ENCODE data around the gene INVS.

DNA sequence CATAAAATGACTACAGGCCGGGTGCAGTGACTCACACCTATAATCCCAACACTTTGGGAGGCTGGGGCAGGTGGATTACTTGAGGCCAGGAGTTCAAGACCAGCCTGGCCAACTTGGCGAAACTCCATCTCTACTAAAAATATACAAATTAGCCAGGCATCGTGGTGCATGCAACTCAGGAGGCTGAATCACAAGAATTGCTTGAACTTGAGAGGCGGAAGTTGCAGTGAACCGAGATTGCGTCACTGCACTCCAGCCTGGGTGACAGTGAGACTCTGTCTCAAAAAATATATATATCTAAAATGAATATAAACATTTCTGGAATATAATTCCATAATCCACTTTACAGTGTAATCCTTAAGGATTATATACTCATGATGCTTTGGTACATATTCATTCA, 187.2 kb downstream of the INVS start:
- TF ChIP-seq, protein P1, sequence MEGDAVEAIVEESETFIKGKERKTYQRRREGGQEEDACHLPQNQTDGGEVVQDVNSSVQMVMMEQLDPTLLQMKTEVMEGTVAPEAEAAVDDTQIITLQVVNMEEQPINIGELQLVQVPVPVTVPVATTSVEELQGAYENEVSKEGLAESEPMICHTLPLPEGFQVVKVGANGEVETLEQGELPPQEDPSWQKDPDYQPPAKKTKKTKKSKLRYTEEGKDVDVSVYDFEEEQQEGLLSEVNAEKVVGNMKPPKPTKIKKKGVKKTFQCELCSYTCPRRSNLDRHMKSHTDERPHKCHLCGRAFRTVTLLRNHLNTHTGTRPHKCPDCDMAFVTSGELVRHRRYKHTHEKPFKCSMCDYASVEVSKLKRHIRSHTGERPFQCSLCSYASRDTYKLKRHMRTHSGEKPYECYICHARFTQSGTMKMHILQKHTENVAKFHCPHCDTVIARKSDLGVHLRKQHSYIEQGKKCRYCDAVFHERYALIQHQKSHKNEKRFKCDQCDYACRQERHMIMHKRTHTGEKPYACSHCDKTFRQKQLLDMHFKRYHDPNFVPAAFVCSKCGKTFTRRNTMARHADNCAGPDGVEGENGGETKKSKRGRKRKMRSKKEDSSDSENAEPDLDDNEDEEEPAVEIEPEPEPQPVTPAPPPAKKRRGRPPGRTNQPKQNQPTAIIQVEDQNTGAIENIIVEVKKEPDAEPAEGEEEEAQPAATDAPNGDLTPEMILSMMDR (IDR thresholded peaks at IDR 0.05): no peak
- TF ChIP-seq POLR2A (IDR thresholded peaks at IDR 0.05) (no peak), POLR2AphosphoS5 (IDR thresholded peaks at IDR 0.05; ENCODE audit: insufficient read depth in 1 of 2, low read depth in 1 of 2) (no peak)
